ENCODE data around the gene CALM1.

The CALM1 gene

GRCh38 chr14:90429754-90430153 lies 32.9 kb downstream of the CALM1 start:
- TF ChIP-seq ZNF274 (IDR thresholded peaks at IDR 0.05; ENCODE audit: low read depth, low read length): no peak
- H3K4me3 ChIP-seq (ENCODE audit: low read length): no peak overlapping the region

- TF ChIP-seq ZNF274 (IDR thresholded peaks at IDR 0.05; ENCODE audit: low read depth, low read length): no peak
Measured at GRCh38 chr14:90434370-90435020, 37.7 kb downstream of the CALM1 start.

GRCh38 chr14:90438841-90439240 lies 42.0 kb downstream of the CALM1 start:
- H3K4me3 ChIP-seq (ENCODE audit: low read length): no peak overlapping the region
- no peak for TF ChIP-seq ZNF274 (IDR thresholded peaks at IDR 0.05; ENCODE audit: low read depth, low read length)

More at GRCh38 chr14:90434370-90435020, 37.7 kb downstream of the CALM1 start:
- no peak overlapping the region for H3K4me3 ChIP-seq (ENCODE audit: low read length)

GRCh38 chr14:90440021-90440451 lies 43.2 kb downstream of the CALM1 start:
- no peak for TF ChIP-seq ZNF274 (IDR thresholded peaks at IDR 0.05; ENCODE audit: low read depth, low read length)
- H3K4me3 ChIP-seq (ENCODE audit: low read length): no peak overlapping the region

- no peak for TF ChIP-seq ZNF274 (IDR thresholded peaks at IDR 0.05; ENCODE audit: low read depth, low read length)
- no peak overlapping the region for H3K4me3 ChIP-seq (ENCODE audit: low read length)
Measured at GRCh38 chr14:90440592-90440991, 43.8 kb downstream of the CALM1 start.

- TF ChIP-seq ZNF274 (IDR thresholded peaks at IDR 0.05; ENCODE audit: low read depth, low read length): no peak
- H3K4me3 ChIP-seq (ENCODE audit: low read length): no peak overlapping the region
Measured at GRCh38 chr14:90442388-90442787, 45.6 kb downstream of the CALM1 start.

GRCh38 chr14:90443161-90444076 lies 46.6 kb downstream of the CALM1 start:
- no peak for TF ChIP-seq ZNF274 (IDR thresholded peaks at IDR 0.05; ENCODE audit: low read depth, low read length)
- H3K4me3 ChIP-seq (ENCODE audit: low read length): no peak overlapping the region

- H3K4me3 ChIP-seq (ENCODE audit: low read length): no peak overlapping the region
- no peak for TF ChIP-seq ZNF274 (IDR thresholded peaks at IDR 0.05; ENCODE audit: low read depth, low read length)
Measured at GRCh38 chr14:90444077-90444696, 47.4 kb downstream of the CALM1 start.

- H3K4me3 ChIP-seq (ENCODE audit: low read length): no peak overlapping the region
- TF ChIP-seq ZNF274 (IDR thresholded peaks at IDR 0.05; ENCODE audit: low read depth, low read length): no peak
Measured at GRCh38 chr14:90445011-90445410, 48.2 kb downstream of the CALM1 start.

GRCh38 chr14:90446405-90446804 lies 49.6 kb downstream of the CALM1 start:
- no peak overlapping the region for H3K4me3 ChIP-seq (ENCODE audit: low read length)
- TF ChIP-seq ZNF274 (IDR thresholded peaks at IDR 0.05; ENCODE audit: low read depth, low read length): no peak

- no peak overlapping the region for H3K4me3 ChIP-seq (ENCODE audit: low read length)
- no peak for TF ChIP-seq ZNF274 (IDR thresholded peaks at IDR 0.05; ENCODE audit: low read depth, low read length)
Measured at GRCh38 chr14:90447720-90448497, 51.1 kb downstream of the CALM1 start.

GRCh38 chr14:90449411-90449810 lies 52.6 kb downstream of the CALM1 start:
- no peak for TF ChIP-seq ZNF274 (IDR thresholded peaks at IDR 0.05; ENCODE audit: low read depth, low read length)
- no peak overlapping the region for H3K4me3 ChIP-seq (ENCODE audit: low read length)

GRCh38 chr14:90450151-90450550 lies 53.3 kb downstream of the CALM1 start:
- TF ChIP-seq ZNF274 (IDR thresholded peaks at IDR 0.05; ENCODE audit: low read depth, low read length): no peak
- no peak overlapping the region for H3K4me3 ChIP-seq (ENCODE audit: low read length)

- no peak overlapping the region for H3K4me3 ChIP-seq (ENCODE audit: low read length)
- TF ChIP-seq ZNF274 (IDR thresholded peaks at IDR 0.05; ENCODE audit: low read depth, low read length): no peak
Measured at GRCh38 chr14:90450667-90451066, 53.8 kb downstream of the CALM1 start.
